HG02610 (cell line): ENCODE data around the gene ZNF688.
A peak's percentile ranks its signal among the peaks of the same experiment; 100 is the strongest.
"Not testable (repeated sequence)": the region's sequence is repeated elsewhere in the genome, so short reads cannot be mapped to it uniquely, and the experiment has no call there.

Experiments used
- ATAC-seq: cut with Tn5 transposase; IDR thresholded peaks from one replicate; pipeline ENCODE4 v1.9.1; 2021; ENCODE audit warnings: mild to moderate bottlenecking, moderate library complexity; ENCODE audit not compliant: unreplicated experiment

ZNF688 gene

GRCh38 chr16:30571445-30572322 lies at the start of gene ZNF688:
TSS of gene ZNF688 (minus strand) at chr16:30571714. CDS start at chr16:30571629, 85 bp downstream.
- ATAC-seq, result peak; percentile 69

- no peak for ATAC-seq
Observed at GRCh38 chr16:30620169-30620568, 48.7 kb upstream of the ZNF688 start.

GRCh38 chr16:30619638-30620037 lies 48.1 kb upstream of the ZNF688 start:
- no peak for ATAC-seq

- no peak for ATAC-seq
Observed at GRCh38 chr16:30619202-30619601, 47.7 kb upstream of the ZNF688 start.

- no peak for ATAC-seq
Observed at GRCh38 chr16:30615358-30616091, 44.0 kb upstream of the ZNF688 start.

DNA sequence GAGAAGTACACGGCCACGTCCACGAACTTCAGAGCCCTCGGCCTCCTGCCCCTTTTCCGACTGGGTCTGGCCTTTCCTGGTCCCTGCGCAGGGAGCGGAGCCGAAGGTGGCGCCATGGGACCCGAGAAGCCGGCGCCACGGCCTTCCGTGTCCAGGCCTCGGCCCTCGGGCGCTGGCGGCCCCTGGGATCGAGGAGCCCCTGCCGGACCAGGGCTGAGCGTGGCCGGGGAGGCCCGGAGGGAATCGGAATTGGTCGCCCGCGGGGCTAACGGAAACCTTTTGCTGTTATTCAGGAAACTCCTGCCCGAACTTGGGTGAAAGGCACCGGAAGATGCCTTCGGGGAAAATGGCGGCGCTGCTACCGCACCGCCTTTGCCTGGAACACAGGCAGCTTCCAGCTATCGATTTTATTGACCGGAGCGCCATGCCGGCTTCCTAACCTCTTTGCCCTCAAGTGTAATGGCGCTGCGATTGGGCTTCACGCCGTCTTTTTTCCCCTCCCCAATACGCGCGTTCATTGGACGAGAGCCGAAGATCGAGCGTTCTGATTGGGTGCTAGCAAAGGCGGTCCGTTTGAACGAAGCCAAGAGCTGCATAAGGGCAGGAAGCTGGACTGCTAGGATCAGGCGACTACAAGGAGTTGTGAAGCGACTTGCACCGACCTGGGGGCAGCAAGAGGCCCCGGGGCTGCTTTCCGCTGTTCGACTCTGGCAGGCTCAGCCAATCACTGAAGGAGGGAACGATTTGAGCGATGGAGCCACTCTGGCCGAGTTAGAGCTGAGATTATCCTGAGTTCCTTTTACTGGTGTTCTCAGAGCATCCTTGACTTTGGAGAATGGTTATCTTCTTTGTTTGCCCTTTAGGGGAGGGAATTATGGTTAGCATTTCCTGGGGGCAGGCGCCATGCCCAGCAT lies 38.7 kb upstream of the ZNF688 start, which contains the start of gene ZNF689:
Gene ZNF689, minus strand, starts transcription at position 464 of the 914 bp plus-strand sequence. Its CDS starts 348 bp downstream, at position 116.
- peak; percentile 83 for ATAC-seq

DNA sequence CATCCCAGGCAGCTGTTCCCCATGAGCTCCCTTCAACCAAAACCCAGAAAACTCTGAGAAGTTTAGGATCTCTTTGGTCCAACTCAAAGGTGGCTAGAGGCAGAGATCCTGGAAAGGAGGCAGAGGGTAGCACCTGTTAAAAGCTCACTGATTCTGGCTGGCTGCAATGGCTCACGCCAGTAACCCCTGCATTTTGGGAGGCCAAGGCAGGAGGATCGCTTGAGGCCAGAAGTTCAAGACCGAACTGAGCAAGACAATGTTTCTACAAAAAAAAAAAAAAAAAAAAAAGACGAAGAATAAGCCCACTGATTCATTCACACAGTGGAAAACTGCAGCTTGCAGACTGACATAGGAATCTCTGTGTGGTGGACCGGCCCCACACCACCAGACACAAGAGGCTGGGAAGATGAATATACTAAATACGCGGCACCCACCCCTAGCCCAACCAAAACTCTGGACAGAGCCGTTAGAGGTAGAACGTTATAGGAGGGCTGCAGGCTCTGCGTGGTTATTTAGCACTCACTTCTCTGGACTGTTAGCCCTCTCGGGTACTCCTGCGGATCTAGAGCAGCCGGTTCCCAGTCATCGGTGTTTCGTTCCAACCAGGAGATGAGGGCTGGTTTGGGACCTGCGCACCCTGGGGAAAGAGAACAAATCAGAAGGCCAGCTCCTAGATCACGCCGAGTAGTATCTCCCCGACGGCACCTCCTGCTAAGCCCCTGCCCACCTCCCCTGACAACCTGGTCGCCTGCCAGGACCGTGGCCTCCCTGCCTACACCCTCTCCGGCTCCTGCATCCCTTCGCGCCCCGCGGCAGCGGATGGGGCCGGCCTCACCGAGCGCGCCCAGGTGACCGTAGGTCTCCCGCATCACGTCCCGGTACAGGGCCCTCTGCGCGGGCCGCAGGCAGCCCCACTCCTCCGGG lies 37.8 kb upstream of the ZNF688 start:
- peak; percentile 24 for ATAC-seq

- ATAC-seq, result no peak
Observed at GRCh38 chr16:30606004-30606403, 34.5 kb upstream of the ZNF688 start.

DNA sequence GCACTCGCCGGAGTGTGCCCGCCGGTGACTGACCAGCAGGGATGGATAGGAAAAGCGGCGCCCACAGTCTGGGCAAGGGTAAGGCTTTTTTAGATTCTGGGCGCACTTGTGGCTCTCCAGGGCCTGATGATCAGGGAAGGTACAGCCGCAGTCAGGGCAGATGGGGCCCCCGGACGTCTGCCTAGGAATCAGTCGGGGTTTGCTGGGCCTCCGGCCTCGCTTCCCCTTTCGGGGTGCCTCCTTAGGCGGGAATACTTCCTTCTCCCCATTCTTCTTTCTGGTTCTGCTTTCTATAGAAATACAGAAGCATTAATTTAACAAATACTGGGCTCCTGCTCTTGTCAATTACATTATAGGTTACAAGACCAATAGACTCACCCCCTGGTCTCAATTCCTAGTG lies 33.6 kb upstream of the ZNF688 start:
- ATAC-seq, result no peak

GRCh38 chr16:30604316-30604947 lies 32.9 kb upstream of the ZNF688 start:
- ATAC-seq, result no peak

- no peak for ATAC-seq
Observed at GRCh38 chr16:30603945-30604315, 32.4 kb upstream of the ZNF688 start.

DNA sequence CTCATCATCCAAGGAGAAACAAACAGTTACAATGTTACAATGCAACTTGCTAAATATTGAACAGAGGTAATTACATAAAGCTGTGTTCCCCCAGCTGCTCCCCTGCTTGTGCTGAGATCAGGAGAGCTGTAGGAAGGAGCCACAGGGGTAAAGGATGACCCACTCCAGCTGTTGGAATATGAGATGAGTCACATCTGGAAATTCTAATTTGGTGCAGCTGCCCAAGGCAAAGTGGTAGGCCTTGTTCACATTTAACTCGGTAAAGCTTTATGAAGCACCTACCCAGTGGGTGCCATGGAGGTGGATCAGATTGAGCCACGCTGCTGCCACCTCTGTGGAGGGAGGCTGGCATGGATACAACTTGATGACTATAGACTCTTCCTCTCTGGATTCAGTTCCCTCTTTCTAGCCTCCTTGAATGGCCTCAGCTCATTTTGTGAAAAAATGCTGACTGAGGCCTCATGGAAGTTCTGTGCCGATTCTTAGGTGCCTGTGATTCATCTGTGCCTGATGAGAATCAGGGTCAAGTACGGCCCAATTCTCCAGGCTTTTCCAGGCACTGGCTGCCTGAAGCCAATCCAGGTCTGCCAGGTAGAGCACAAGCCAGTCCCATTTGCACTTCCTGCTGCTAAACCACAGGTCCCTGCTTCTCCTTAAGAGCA lies 31.2 kb upstream of the ZNF688 start:
- ATAC-seq, result no peak

GRCh38 chr16:30601966-30602365 lies 30.5 kb upstream of the ZNF688 start:
- no peak for ATAC-seq

- no peak for ATAC-seq
Observed at GRCh38 chr16:30600929-30601328, 29.4 kb upstream of the ZNF688 start.

DNA sequence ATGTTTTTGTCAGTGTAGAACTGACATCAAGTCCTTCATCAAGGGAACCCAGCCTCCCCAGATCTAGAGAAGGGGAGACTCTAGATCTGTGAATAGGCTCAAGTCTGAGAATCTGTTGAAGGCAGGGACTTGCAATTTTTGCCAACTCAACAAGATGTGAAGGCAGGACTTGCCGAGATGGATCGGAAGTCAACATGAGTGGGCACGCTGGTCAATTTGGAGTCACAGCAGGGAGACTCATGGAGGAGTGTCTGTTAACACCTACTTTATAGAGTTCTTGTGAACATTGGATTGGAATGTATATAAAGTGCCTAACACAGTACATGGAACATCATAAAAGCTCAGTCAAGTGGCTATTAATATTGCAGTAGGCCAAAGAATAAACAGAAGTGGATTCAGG lies 28.7 kb upstream of the ZNF688 start:
- no peak for ATAC-seq

GRCh38 chr16:30592871-30593270 lies 21.4 kb upstream of the ZNF688 start:
- ATAC-seq, result no peak

- ATAC-seq, result not testable (repeated sequence)
Observed at GRCh38 chr16:30590869-30591268, 19.4 kb upstream of the ZNF688 start.

DNA sequence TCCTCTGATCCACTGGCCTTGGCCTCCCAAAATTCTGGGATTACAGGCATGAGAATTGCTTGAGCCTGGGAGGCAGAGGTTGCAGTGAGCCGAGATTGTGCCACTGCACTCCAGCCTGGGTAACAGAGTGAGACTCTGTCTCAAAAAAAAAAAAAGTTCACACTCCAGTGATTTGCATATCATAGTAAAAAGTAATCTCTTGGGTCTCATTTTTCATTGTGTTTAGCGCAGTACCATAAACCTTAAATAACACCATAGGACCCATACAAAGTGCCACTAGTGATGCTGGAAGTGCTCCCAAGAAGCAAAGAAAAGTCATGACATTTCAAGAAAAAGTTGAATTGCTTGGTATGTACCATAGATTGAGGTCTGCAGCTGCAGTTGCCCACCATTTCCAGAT lies 18.1 kb upstream of the ZNF688 start:
- ATAC-seq, result not testable (repeated sequence)

DNA sequence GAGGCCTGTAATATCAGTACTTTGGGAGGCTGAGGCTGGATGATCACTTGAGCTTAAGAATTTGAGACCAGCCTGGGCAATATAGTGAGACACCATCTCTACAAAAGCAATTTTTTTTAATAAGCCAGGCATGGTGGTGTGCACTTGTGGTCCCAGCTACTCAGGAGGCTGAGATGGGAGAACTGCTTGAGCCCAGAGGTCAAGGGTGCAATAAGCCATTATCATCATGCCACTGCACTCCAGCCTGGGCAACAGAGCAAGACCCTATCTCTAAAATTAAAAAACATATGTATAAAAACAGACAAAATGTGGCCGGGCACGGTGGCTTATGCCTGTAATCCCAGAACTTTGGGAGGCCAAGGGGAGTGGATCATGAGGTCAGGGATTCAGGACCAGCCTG lies 17.1 kb upstream of the ZNF688 start:
- no peak for ATAC-seq
